Measurements from ENCODE around the gene CDK2AP2. TPM values are rescaled to one million over a fixed set of nuclear protein-coding genes. Genes with fewer than 3 reads are reported as not detected.
"Not testable (repeated sequence)": the region's sequence is repeated elsewhere in the genome, so short reads cannot be mapped to it uniquely, and the experiment has no call there.

CDK2AP2 gene
- polyA plus RNA-seq, 1 donor: 23.6 TPM

DNA sequence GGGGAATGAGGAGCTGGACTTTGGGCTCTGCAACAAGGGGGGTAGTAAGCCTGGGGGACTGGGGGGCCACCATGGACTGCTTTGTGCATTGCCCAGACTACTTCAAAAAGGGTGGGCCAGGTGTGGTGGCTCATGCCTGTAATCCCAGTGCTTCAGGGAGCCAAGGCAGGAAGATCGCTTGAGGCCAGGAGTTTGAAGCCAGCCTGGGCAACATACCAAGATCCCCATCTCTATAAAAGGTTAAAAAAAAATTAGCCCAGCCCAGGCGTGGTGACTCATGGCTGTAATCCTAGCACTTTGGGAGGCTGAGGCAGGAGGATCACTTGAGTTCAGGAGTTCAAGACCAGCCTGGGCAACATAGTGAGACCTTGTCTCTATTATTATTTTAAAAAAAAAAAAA, 42.4 kb downstream of the CDK2AP2 start:
- DNase-seq: not testable (repeated sequence)

DNA sequence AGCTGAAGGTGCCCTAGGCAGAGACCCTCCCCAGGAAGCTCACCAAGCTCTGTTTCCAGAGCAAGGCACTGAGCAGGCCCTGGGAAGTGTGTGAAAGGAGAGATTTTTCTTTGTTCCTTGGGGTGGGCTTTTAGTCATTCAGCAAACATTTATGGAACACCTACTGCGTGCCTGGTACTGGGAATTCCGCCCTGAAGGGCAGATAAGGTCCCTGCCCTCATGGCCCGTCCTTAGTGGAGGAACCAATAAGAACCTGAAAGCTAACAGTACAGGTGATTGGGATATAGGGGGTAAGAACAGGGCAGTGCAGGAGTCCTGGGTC, 42.8 kb downstream of the CDK2AP2 start:
- DNase-seq: no peak

GRCh38 chr11:67464411-67465188, 43.4 kb downstream of the CDK2AP2 start:
- peak; percentile 61 for DNase-seq

DNA sequence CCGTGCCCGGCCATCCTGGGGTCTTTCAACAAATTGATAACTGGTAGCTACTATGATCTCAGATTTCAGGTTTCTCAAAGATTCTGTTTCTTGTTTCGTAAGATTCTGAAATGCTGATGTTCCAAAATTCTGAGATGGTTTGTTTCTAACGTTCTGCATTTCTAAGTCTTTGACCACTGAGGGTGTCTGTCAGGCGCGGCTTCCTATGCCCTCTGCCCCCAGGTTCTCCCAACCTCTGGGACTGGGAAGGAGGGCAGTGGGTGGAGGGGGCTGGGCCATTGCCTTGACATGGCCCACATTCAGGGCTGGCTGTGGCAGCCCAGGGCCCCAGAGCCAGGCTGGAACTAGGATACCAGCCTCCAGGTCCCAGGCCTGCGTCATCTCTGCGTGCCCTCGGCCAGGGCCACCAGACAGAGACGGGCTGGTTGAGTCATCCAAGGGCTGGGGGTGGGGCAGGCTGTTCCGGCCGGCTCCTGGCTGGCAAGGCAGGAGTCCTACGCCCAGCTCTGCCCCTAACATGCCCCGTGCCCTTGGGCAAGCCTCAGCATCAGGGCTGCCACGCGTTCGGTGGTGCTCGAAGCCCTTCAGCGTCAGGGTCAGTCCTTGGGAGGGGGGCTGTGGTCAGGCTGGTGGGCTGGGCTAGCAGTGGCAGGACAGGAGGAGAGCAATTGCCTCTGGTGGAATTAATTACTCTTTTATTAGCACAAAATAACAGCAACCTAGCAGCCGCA, 44.1 kb downstream of the CDK2AP2 start:
- DNase-seq: no peak

GRCh38 chr11:67463186-67463585, 44.8 kb downstream of the CDK2AP2 start:
- DNase-seq: no peak

- DNase-seq: no peak
These were observed 49.7 kb downstream of the CDK2AP2 start for GRCh38 chr11:67458266-67458665.

GRCh38 chr11:67457453-67457852, 50.5 kb downstream of the CDK2AP2 start:
- no peak for DNase-seq

Other genes with a start within 250 kb of the CDK2AP2 start
- 61.1 TPM for gene GRK2, start 241.7 kb downstream of the CDK2AP2 start, polyA plus RNA-seq (ENCODE audit: insufficient read length)
- 34.4 TPM for gene ANKRD13D, start 218.9 kb downstream of the CDK2AP2 start, polyA plus RNA-seq (ENCODE audit: insufficient read length)
- gene SSH3, start 204.6 kb downstream of the CDK2AP2 start, polyA plus RNA-seq (ENCODE audit: insufficient read length): 20.5 TPM
- 33.3 TPM for gene POLD4, start 154.6 kb downstream of the CDK2AP2 start, polyA plus RNA-seq (ENCODE audit: insufficient read length)
- gene CLCF1, start 134.6 kb downstream of the CDK2AP2 start, polyA plus RNA-seq (ENCODE audit: insufficient read length): 3.6 TPM
- 10.5 TPM for gene RAD9A, start 116.2 kb downstream of the CDK2AP2 start, polyA plus RNA-seq (ENCODE audit: insufficient read length)
- 146 TPM for gene PPP1CA, start 106.3 kb downstream of the CDK2AP2 start, polyA plus RNA-seq (ENCODE audit: insufficient read length)
- 5.4 TPM for gene TBC1D10C, start 104.1 kb downstream of the CDK2AP2 start, polyA plus RNA-seq (ENCODE audit: insufficient read length)
- gene CARNS1, start 92.5 kb downstream of the CDK2AP2 start, polyA plus RNA-seq (ENCODE audit: insufficient read length): 87.1 TPM
- 30.3 TPM for gene RPS6KB2, start 79.7 kb downstream of the CDK2AP2 start, polyA plus RNA-seq (ENCODE audit: insufficient read length)
- gene PTPRCAP, start 70.5 kb downstream of the CDK2AP2 start, polyA plus RNA-seq (ENCODE audit: insufficient read length): 0.67 TPM
- 30.0 TPM for gene CORO1B, start 64.7 kb downstream of the CDK2AP2 start, polyA plus RNA-seq (ENCODE audit: insufficient read length)
- not detected for gene GPR152, start 55.4 kb downstream of the CDK2AP2 start, polyA plus RNA-seq (ENCODE audit: insufficient read length)
- 2.5 TPM for gene CABP4, start 52.8 kb downstream of the CDK2AP2 start, polyA plus RNA-seq (ENCODE audit: insufficient read length)
- 61.4 TPM for gene TMEM134, start 38.9 kb downstream of the CDK2AP2 start, polyA plus RNA-seq (ENCODE audit: insufficient read length)
- 48.1 TPM for gene AIP, start 25.1 kb downstream of the CDK2AP2 start, polyA plus RNA-seq (ENCODE audit: insufficient read length)
- gene PITPNM1, start 2.8 kb downstream of the CDK2AP2 start, polyA plus RNA-seq (ENCODE audit: insufficient read length): 7.4 TPM
- not detected for gene CABP2, start 15.3 kb upstream of the CDK2AP2 start, polyA plus RNA-seq (ENCODE audit: insufficient read length)
- gene GSTP1, start 75.7 kb upstream of the CDK2AP2 start, polyA plus RNA-seq (ENCODE audit: insufficient read length): 215 TPM
- 155 TPM for gene NDUFV1, start 98.8 kb upstream of the CDK2AP2 start, polyA plus RNA-seq (ENCODE audit: insufficient read length)
- gene NUDT8, start 121.8 kb upstream of the CDK2AP2 start, polyA plus RNA-seq (ENCODE audit: insufficient read length): 3.7 TPM
- gene TBX10, start 131.6 kb upstream of the CDK2AP2 start, polyA plus RNA-seq (ENCODE audit: insufficient read length): not detected
- gene ACY3, start 142.6 kb upstream of the CDK2AP2 start, polyA plus RNA-seq (ENCODE audit: insufficient read length): not detected
- gene ALDH3B2, start 166.5 kb upstream of the CDK2AP2 start, polyA plus RNA-seq (ENCODE audit: insufficient read length): 0.90 TPM

All from hindlimb muscle (tissue), 1 donor.